ENCODE measurements around the gene CDK17.
A peak's percentile ranks its signal among the peaks of the same experiment; 100 is the strongest.

Gene CDK17

DNA sequence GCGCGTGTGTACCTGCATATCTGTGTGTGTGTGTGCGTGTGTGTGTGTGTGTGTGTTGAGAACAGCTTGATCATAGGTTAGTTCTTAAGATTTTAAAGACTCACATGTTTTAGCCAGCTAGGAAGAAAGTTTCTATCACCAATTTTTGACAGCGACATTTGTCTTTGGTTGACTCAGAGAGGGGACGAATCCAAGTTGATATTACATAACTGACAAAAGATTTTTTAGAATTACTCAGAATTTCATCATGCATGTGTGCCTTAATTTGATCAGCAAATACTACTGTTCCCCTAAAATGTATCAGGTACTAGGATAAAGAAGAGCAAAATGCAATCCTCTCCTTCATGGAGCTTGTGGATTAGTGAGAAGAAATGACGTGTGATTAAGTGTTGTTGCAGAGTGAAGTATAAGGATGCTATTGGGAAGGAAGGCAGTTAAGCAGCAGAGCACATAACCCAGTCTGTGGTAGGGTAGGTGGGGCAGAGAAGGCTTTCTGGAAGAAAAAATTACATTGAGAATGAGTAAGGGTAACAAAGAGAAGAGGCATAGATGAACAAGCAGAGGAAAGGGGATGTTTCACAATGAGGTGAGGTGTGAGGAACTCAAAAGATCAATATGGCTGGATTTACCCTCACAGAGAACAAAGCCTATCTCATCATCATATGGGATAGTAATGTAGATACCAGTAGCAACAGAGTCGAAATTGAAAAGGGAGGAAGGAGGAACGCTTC is 128.6 kb downstream of the CDK17 start:
- Histone ChIP-seq H2AFZ (ENCODE audit: low read length, unreplicated experiment) (no peak overlapping the region), H3K27ac (ENCODE audit: low read depth, low read length) (peak overlapping the region; percentile 47), H3K27me3 (ENCODE audit: insufficient read depth, low read length) (no peaks in the 10 kb centered on the region), H3K79me2 (ENCODE audit: control insufficient read depth, insufficient read depth, low read length, unreplicated experiment) (peaks cover 20% of the 10 kb centered on the region), H3K36me3 (ENCODE audit: insufficient read depth, low read length) (peaks cover 22% of the 10 kb centered on the region), H3K4me1 (ENCODE audit: control insufficient read depth, insufficient read depth, low read length, unreplicated experiment) (peaks cover 35% of the 10 kb centered on the region), H3K4me3 (ENCODE audit: low read depth, low read length) (no peak overlapping the region)

DNA sequence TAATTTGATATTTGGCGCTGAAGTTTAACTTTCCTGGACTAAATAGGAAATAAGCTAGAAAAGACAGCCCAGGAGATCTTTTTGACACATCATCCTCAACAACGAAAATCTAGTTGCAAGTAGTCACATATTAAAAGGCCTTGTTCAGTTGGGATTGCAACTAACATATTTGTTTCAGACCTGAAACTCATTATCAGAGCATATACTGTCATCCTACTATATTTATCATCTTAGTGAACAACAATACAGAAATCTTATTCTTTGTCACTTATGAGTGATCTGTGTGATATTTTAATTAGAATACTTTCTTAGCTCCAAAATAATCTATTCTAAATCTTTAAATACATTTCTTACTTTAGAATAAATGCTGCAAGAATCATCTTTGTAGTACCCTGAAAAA is 134.0 kb downstream of the CDK17 start:
- no peaks in the 10 kb centered on the region for H3K27me3 ChIP-seq (ENCODE audit: insufficient read depth, low read length)
- no peak overlapping the region for H3K4me3 ChIP-seq (ENCODE audit: low read depth, low read length)
- peaks cover 35% of the 10 kb centered on the region for H3K36me3 ChIP-seq (ENCODE audit: insufficient read depth, low read length)
- peak overlapping the region; percentile 13 for H3K27ac ChIP-seq (ENCODE audit: low read depth, low read length)
- peaks cover 6% of the 10 kb centered on the region for H3K4me1 ChIP-seq (ENCODE audit: control insufficient read depth, insufficient read depth, low read length, unreplicated experiment)
- peaks cover 15% of the 10 kb centered on the region for H3K79me2 ChIP-seq (ENCODE audit: control insufficient read depth, insufficient read depth, low read length, unreplicated experiment)
- H2AFZ ChIP-seq (ENCODE audit: low read length, unreplicated experiment) = no peak overlapping the region

DNA sequence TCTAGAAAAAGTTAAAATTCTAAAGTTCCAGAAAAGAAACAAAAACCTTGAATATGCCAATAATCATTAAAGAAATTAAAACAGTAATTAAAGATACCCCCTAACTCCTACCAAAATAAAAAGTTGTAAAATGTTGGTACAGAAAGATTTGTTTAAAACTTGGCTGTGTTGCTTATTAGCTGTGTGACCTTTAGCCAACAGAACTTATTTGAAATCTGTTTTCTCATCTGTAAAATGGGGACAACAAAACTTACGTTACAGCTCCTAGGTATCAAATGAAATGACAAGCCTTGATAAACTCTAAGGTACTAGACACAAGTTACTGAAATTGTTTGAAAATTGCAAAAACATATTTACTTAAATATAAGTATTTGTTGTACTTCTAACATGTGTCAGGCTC is 134.4 kb downstream of the CDK17 start:
- H3K27ac ChIP-seq (ENCODE audit: low read depth, low read length) = peak overlapping the region; percentile 13
- H3K27me3 ChIP-seq (ENCODE audit: insufficient read depth, low read length) = no peaks in the 10 kb centered on the region
- no peak overlapping the region for H3K4me3 ChIP-seq (ENCODE audit: low read depth, low read length)
- H3K36me3 ChIP-seq (ENCODE audit: insufficient read depth, low read length) = peaks cover 34% of the 10 kb centered on the region
- H2AFZ ChIP-seq (ENCODE audit: low read length, unreplicated experiment) = no peak overlapping the region
- peaks cover 3% of the 10 kb centered on the region for H3K4me1 ChIP-seq (ENCODE audit: control insufficient read depth, insufficient read depth, low read length, unreplicated experiment)
- H3K79me2 ChIP-seq (ENCODE audit: control insufficient read depth, insufficient read depth, low read length, unreplicated experiment) = peaks cover 15% of the 10 kb centered on the region

DNA sequence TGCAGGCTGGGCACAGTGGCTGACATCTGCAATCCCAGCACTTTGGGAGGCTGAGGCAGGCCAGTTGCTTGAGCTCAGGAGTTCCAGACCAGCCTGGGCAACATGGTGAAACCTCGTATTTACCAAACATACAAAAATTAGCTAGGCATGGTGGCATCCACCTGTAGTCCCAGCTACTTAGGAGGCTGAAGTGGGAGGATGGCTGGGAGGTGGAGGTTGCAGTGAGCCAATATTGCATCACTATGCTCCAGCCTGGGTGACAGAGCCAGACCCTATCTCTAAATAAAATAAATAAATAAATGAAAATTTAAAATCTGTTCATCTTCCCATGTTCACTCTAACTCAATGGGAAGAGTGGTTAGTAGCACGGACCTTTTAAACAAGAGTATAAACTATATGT is 134.8 kb downstream of the CDK17 start:
- H3K4me1 ChIP-seq (ENCODE audit: control insufficient read depth, insufficient read depth, low read length, unreplicated experiment) = peaks cover 7% of the 10 kb centered on the region
- H2AFZ ChIP-seq (ENCODE audit: low read length, unreplicated experiment) = no peak overlapping the region
- no peaks in the 10 kb centered on the region for H3K27me3 ChIP-seq (ENCODE audit: insufficient read depth, low read length)
- H3K4me3 ChIP-seq (ENCODE audit: low read depth, low read length) = no peak overlapping the region
- H3K36me3 ChIP-seq (ENCODE audit: insufficient read depth, low read length) = peaks cover 35% of the 10 kb centered on the region
- H3K79me2 ChIP-seq (ENCODE audit: control insufficient read depth, insufficient read depth, low read length, unreplicated experiment) = peaks cover 15% of the 10 kb centered on the region
- peak overlapping the region; percentile 13; the same call in 1 of the 2 replicates for H3K27ac ChIP-seq (ENCODE audit: low read depth, low read length)

DNA sequence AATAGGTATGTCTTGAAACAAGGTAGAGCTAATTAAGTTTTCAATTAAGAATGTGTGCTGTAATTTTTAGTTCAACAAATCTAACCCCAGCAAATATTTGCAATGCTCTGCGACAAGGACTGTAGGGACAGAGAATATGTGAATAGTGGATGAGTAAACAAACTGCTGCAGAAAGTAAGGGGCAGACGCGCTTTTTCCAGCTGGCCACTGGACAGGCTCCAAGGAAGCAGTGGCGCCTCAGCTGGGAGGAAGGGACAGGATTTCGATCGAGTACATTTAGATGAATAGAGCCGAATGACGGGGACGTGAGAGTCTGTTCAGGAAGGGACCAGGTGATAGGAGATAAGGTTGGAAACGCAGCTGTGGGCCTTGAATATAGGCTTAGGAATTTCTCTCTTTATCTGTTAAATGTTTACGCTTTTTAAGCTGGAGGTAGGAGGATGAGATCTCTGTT is 136.8 kb downstream of the CDK17 start:
- Histone ChIP-seq H2AFZ (ENCODE audit: low read length, unreplicated experiment) (no peak overlapping the region), H3K4me3 (ENCODE audit: low read depth, low read length) (no peak overlapping the region), H3K36me3 (ENCODE audit: insufficient read depth, low read length) (peaks cover 41% of the 10 kb centered on the region), H3K27ac (ENCODE audit: low read depth, low read length) (peak overlapping the region; percentile 2; the same call in 1 of the 2 replicates), H3K4me1 (ENCODE audit: control insufficient read depth, insufficient read depth, low read length, unreplicated experiment) (peaks cover 15% of the 10 kb centered on the region), H3K27me3 (ENCODE audit: insufficient read depth, low read length) (no peaks in the 10 kb centered on the region), H3K79me2 (ENCODE audit: control insufficient read depth, insufficient read depth, low read length, unreplicated experiment) (peaks cover 17% of the 10 kb centered on the region)

DNA sequence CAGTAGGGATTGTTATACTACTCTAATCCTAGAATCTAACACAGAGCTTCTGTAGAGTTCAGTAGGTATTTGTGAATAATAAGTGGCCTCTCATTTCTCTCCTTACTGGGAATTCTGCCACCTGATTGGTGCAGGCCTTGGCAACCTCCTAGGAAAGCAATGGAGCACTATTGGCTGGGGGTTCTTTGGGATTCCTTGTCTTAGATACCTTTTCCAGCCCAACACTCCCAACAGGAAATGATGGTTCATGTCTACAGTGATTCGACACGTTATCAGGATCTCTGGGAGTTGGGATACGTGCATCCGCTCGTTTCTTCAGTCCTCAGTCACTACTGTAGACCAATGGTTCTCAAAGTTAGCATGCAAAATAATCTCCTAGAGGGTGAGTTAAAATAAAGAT is 138.7 kb downstream of the CDK17 start:
- Histone ChIP-seq H3K4me1 (ENCODE audit: control insufficient read depth, insufficient read depth, low read length, unreplicated experiment) (peaks cover 30% of the 10 kb centered on the region), H3K27ac (ENCODE audit: low read depth, low read length) (peak overlapping the region; percentile 81), H3K4me3 (ENCODE audit: low read depth, low read length) (no peak overlapping the region), H2AFZ (ENCODE audit: low read length, unreplicated experiment) (no peak overlapping the region), H3K36me3 (ENCODE audit: insufficient read depth, low read length) (peaks cover 34% of the 10 kb centered on the region), H3K79me2 (ENCODE audit: control insufficient read depth, insufficient read depth, low read length, unreplicated experiment) (peaks cover 33% of the 10 kb centered on the region), H3K27me3 (ENCODE audit: insufficient read depth, low read length) (no peaks in the 10 kb centered on the region)

DNA sequence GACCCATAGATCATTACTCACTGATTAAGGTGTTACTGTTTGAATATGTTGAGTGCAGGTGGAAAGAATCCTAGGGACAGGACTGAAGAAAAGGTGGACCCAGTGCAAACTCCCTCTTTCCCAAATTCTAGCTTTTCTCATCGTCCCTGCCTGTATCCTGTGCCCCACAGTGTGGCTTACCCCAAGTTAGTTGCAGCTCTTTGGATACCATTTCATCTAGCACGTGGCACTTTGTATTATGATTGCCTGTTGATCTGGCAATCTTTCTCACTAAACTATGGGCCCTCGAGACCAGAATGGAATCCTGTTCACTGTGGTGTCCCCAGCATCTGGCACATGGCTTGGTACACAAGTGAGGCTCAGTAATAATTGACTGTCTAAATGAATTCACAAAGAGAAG is 139.6 kb downstream of the CDK17 start:
- peaks cover 39% of the 10 kb centered on the region for H3K79me2 ChIP-seq (ENCODE audit: control insufficient read depth, insufficient read depth, low read length, unreplicated experiment)
- H3K4me1 ChIP-seq (ENCODE audit: control insufficient read depth, insufficient read depth, low read length, unreplicated experiment) = peaks cover 30% of the 10 kb centered on the region
- peaks cover 31% of the 10 kb centered on the region for H3K36me3 ChIP-seq (ENCODE audit: insufficient read depth, low read length)

DNA sequence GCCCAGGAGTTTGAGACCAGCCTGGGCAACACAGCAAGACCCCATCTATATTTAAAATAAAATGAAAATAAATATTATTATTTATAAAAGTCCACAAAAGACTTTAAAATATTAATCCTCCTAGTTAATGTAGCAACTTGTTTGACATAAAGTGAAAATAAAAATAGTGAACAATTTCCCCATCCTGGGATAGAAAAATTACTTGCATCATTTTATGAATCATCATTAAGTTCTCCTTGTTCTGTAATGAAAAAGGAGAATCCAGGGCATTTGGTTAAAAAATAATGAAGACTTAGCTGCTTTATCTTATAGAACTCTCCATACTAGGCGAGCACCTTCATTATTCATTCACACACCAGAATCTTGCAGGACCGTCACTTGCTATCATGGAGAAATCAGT is 140.0 kb downstream of the CDK17 start:
- H3K79me2 ChIP-seq (ENCODE audit: control insufficient read depth, insufficient read depth, low read length, unreplicated experiment) = peaks cover 43% of the 10 kb centered on the region
- H3K36me3 ChIP-seq (ENCODE audit: insufficient read depth, low read length) = peaks cover 30% of the 10 kb centered on the region
- peak overlapping the region; percentile 81 for H3K27ac ChIP-seq (ENCODE audit: low read depth, low read length)
- H3K4me3 ChIP-seq (ENCODE audit: low read depth, low read length) = no peak overlapping the region
- no peak overlapping the region for H2AFZ ChIP-seq (ENCODE audit: low read length, unreplicated experiment)
- no peaks in the 10 kb centered on the region for H3K27me3 ChIP-seq (ENCODE audit: insufficient read depth, low read length)
- peaks cover 30% of the 10 kb centered on the region for H3K4me1 ChIP-seq (ENCODE audit: control insufficient read depth, insufficient read depth, low read length, unreplicated experiment)

More for the DNA sequence above, 139.6 kb downstream of the CDK17 start:
- Histone ChIP-seq H3K27ac (ENCODE audit: low read depth, low read length) (peak overlapping the region; percentile 81), H2AFZ (ENCODE audit: low read length, unreplicated experiment) (no peak overlapping the region), H3K27me3 (ENCODE audit: insufficient read depth, low read length) (no peaks in the 10 kb centered on the region), H3K4me3 (ENCODE audit: low read depth, low read length) (no peak overlapping the region)

DNA sequence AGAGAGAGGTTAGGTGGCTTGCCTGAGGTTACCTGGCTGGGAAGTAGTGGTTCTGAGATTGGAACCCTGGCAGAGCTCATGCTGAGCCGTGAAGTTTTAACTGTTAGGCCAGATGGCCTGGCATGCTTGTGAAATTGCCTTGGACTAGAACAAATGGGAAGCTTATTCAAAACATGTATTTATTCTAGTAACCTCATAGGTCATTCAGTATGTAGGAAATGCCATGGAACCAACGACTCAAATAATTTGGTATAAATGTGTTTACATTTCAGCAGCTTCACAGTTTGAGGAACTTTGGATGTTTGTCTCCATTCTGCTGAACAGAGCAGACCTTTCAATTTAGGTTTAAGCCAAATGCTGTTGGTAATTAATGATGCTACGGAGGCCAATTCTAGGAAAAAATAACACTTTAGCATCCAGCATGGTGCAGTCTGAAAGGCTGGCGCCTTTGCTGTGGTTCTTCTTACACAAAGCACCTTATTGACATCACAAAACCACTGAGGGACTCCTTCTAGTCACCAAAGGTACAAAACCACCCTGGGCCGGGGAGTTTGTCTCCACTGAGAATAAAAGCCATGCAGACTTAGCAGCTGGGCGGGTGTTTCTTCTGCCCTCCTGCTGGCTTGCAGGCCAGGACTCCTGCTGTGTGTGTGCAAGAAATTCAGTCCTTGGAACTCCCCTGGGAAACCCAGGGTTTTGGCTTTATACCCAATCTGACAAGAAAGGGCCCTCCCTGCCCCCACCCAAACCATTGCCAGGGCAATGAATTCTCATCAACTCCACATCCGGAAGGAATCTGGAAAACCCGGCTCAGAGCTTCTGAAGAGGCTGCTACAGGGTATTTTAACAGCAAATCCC is 141.9 kb downstream of the CDK17 start:
- H3K27ac ChIP-seq (ENCODE audit: low read depth, low read length) = peak overlapping the region; percentile 81
- no peaks in the 10 kb centered on the region for H3K27me3 ChIP-seq (ENCODE audit: insufficient read depth, low read length)
- peaks cover 55% of the 10 kb centered on the region for H3K79me2 ChIP-seq (ENCODE audit: control insufficient read depth, insufficient read depth, low read length, unreplicated experiment)
- no peak overlapping the region for H2AFZ ChIP-seq (ENCODE audit: low read length, unreplicated experiment)
- peaks cover 22% of the 10 kb centered on the region for H3K36me3 ChIP-seq (ENCODE audit: insufficient read depth, low read length)
- H3K4me1 ChIP-seq (ENCODE audit: control insufficient read depth, insufficient read depth, low read length, unreplicated experiment) = peaks cover 40% of the 10 kb centered on the region
- H3K4me3 ChIP-seq (ENCODE audit: low read depth, low read length) = no peak overlapping the region

DNA sequence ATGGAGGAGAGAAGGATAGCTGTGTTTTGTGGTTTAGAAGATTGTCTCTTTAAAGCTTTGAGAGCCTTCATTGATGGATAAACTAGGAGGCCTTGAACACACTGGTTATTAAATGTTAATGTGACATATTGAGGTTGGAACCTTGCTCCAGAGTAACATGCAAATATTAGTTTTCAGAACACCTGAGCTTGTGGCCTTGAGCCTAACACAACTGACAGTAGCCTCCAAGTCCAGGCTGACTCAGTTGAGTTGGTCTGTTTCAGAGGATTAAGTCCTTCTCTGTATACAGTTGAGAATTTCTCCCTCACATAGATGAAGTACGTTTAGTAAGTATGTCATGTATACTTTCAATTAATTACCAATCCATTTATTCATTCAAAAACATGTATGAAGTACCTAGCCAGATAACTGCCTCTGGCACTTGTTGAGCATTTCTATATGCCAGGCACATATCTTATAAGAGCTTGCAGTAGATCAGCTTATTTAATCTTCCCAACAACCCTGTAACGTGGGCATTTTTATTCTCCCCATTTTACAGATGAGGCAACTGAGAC is 142.6 kb downstream of the CDK17 start:
- H3K27ac ChIP-seq (ENCODE audit: low read depth, low read length) = peak overlapping the region; percentile 81
- no peaks in the 10 kb centered on the region for H3K27me3 ChIP-seq (ENCODE audit: insufficient read depth, low read length)
- peaks cover 60% of the 10 kb centered on the region for H3K79me2 ChIP-seq (ENCODE audit: control insufficient read depth, insufficient read depth, low read length, unreplicated experiment)
- H2AFZ ChIP-seq (ENCODE audit: low read length, unreplicated experiment) = no peak overlapping the region
- no peak overlapping the region for H3K4me3 ChIP-seq (ENCODE audit: low read depth, low read length)
- H3K36me3 ChIP-seq (ENCODE audit: insufficient read depth, low read length) = peaks cover 23% of the 10 kb centered on the region; the same call in 1 of the 2 replicates
- H3K4me1 ChIP-seq (ENCODE audit: control insufficient read depth, insufficient read depth, low read length, unreplicated experiment) = peaks cover 40% of the 10 kb centered on the region
